Ovary (tissue), 3 donors: ENCODE measurements around the gene ADAD2.

Source experiments
- CTCF ChIP-seq, 3 donors: fragments of 450-650 bp in 2 of 3; fragments of 200-600 bp in 1 of 3; IDR thresholded peaks; one replicate each; pipeline versions ENCODE4 v1.5.1 to v1.8.0; 2016 to 2022; ENCODE audit warnings: antibody characterized with exemption in 3 of 3, mild to moderate bottlenecking in 1 of 3
- POLR2A ChIP-seq: fragments of 450-650 bp; IDR thresholded peaks from one replicate; pipeline ENCODE4 v1.6.1; 2017; ENCODE audit warnings: antibody characterized with exemption, mild to moderate bottlenecking, moderate library complexity
- donor health status: DM: no; HTN: no; CAD: no.

GRCh38 chr16:84182104-84182503, 8.9 kb upstream of the ADAD2 start:
- no peak for TF ChIP-seq CTCF (IDR thresholded peaks at IDR 0.05)
- no peak for TF ChIP-seq POLR2A
